Caco-2 (cell line): Measurements from ENCODE around the gene GNG7. TPM values are rescaled to one million over a fixed set of nuclear protein-coding genes. Genes with fewer than 3 reads are reported as not detected.
"Not testable (repeated sequence)": the region's sequence is repeated elsewhere in the genome, so short reads cannot be mapped to it uniquely, and the experiment has no call there.

ENCODE experiments used
- BruUV-seq: library from RNA; stranded (reverse); fragments of 400-500 nt; replicated peaks from 2 replicates; lab custom pipeline; 2021; lab: Mats Ljungman, UMichigan
- CTCF ChIA-PET: fragments of 300-600 bp; sonication (Branson Sonifier 250); formaldehyde crosslinking; loops from one replicate; lab custom pipeline; 2022; ENCODE audit warnings: antibody characterized with exemption; lab: Charles Lee
- POLR2A ChIA-PET: fragments of 300-600 bp; sonication (Branson Sonifier 250); formaldehyde crosslinking; loops from one replicate; lab custom pipeline; 2022; ENCODE audit warnings: antibody characterized with exemption; lab: Charles Lee
- DNase-seq, 2 experiments: peaks; one replicate each; pipeline versions ENCODE4 v3.0.0 to v3.0.0-alpha.2; 2020 to 2022
- H3K27me3 ChIP-seq: replicated peaks from 2 replicates; pipeline ENCODE4 v1.6.0; 2011; ENCODE audit warnings: low read length; ENCODE audit not compliant: control insufficient read depth, insufficient read depth
- H3K36me3 ChIP-seq: 2 replicates; pipeline ENCODE4 v1.5.1; 2011; ENCODE audit warnings: low read length; ENCODE audit not compliant: control insufficient read depth, insufficient read depth
- H3K4me1 ChIP-seq: fragments of 250-450 bp; sonication (Bioruptor Pico); 2 replicates; pipeline ENCODE4 v1.5.1; 2020; ENCODE audit warnings: mild to moderate bottlenecking
- H3K4me3 ChIP-seq: 2 replicates; pipeline ENCODE4 v1.5.1; 2011; ENCODE audit warnings: low read depth, mild to moderate bottlenecking, control low read depth, low read length
- H3K9me3 ChIP-seq: fragments of 250-450 bp; sonication (Bioruptor Pico); 2 replicates; pipeline ENCODE4 v1.5.1; 2020; ENCODE audit warnings: mild to moderate bottlenecking, moderate library complexity
- H3K27ac Mint-ChIP-seq: one replicate; pipeline ENCODE4 v1.8.0; 2022; ENCODE audit warnings: mixed read lengths; ENCODE audit not compliant: unreplicated experiment
- H3K27me3 Mint-ChIP-seq: one replicate; pipeline ENCODE4 v1.8.0; 2022; ENCODE audit warnings: mixed read lengths; ENCODE audit not compliant: insufficient read depth, unreplicated experiment
- H3K36me3 Mint-ChIP-seq: one replicate; pipeline ENCODE4 v1.8.0; 2022; ENCODE audit warnings: mild to moderate bottlenecking, mixed read lengths; ENCODE audit not compliant: insufficient read depth, unreplicated experiment
- H3K4me1 Mint-ChIP-seq: one replicate; pipeline ENCODE4 v1.8.0; 2022; ENCODE audit warnings: low read depth, mixed read lengths; ENCODE audit not compliant: unreplicated experiment
- H3K4me3 Mint-ChIP-seq: one replicate; pipeline ENCODE4 v1.8.0; 2022; ENCODE audit warnings: mild to moderate bottlenecking, moderate library complexity, mixed read lengths; ENCODE audit not compliant: unreplicated experiment
- H3K9me3 Mint-ChIP-seq: one replicate; pipeline ENCODE4 v1.8.0; 2022; ENCODE audit warnings: mixed read lengths; ENCODE audit not compliant: unreplicated experiment
- CTCF ChIP-seq, 2 experiments: fragments of 200-600 bp in 1 of 2; IDR thresholded peaks; 1 replicate in 1 of 2; 2 replicates in 1 of 2; pipeline versions ENCODE4 v1.5.1 to v1.8.0; 2011 to 2022; ENCODE audit warnings: antibody characterized with exemption in 1 of 2, control low read depth in 1 of 2, inconsistent platforms in 1 of 2, low read depth in 1 of 2, low read length in 1 of 2, mild to moderate bottlenecking in 1 of 2, moderate library complexity in 1 of 2; ENCODE audit not compliant: insufficient read depth in 1 of 2, severe bottlenecking in 1 of 2, unreplicated experiment in 1 of 2
- intact Hi-C: fragments of 100-400 bp; cut with micrococcal nuclease; formaldehyde crosslinking; loops from one replicate; pipeline ENCODE4 v1.10.0; 2022; ENCODE audit not compliant: unreplicated experiment
- total RNA-seq: library from RNA; stranded (reverse); gene quantifications from 2 replicates; pipeline ENCODE4 v1.2.3, GENCODE V29; 2022

GNG7 gene
- total RNA-seq, 1 experiment from 2014 or later, result 0.43 TPM

DNA sequence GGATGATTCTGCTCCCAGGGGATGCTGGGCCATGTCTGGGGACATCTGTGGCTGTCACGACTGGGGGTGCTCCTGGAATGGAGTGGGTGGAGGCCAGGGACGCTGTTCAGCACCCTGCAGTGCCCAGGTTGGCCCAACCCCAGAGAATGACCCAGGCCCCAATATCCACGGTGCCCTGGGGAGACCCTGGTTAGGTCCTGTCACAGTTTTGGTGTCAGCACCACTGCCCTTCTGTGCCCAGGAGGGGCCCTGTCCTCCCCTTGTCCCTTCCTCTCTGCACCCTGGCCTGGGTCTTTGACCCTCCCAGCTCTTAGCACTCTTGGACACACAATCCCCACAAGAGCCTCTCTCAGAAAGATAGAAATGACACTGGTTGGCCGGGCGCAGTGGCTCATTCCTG lies 141.3 kb downstream of the GNG7 start:
- Mint-ChIP-seq H3K27me3 (no peaks in the 10 kb centered on the region), H3K4me1 (peaks cover 9% of the 10 kb centered on the region), H3K27ac (no peak overlapping the region), H3K9me3 (no peaks in the 10 kb centered on the region), H3K4me3 (no peak overlapping the region), H3K36me3 (no peaks in the 10 kb centered on the region)
- ChIA-PET CTCF (no interaction called here), POLR2A (interaction anchor here (0.6 kb wide), 1 partner anchor 18 kb away, joined by 3 read pairs; no protein-coding TSS in a partner anchor)
- TF ChIP-seq CTCF (IDR thresholded peaks at IDR 0.05; ENCODE audit: insufficient read depth in 1 of 2, low read depth in 1 of 2, low read length in 1 of 2, severe bottlenecking in 1 of 2, unreplicated experiment in 1 of 2), result no peak
- Histone ChIP-seq H3K4me1 (peaks cover 8% of the 10 kb centered on the region), H3K9me3 (no peaks in the 10 kb centered on the region), H3K36me3 (no peaks in the 10 kb centered on the region), H3K4me3 (no peak overlapping the region), H3K27me3 (no peaks in the 10 kb centered on the region)
- intact Hi-C loops, result no loop called here
- no peak for DNase-seq
- BruUV-seq, result no TSS peak

DNA sequence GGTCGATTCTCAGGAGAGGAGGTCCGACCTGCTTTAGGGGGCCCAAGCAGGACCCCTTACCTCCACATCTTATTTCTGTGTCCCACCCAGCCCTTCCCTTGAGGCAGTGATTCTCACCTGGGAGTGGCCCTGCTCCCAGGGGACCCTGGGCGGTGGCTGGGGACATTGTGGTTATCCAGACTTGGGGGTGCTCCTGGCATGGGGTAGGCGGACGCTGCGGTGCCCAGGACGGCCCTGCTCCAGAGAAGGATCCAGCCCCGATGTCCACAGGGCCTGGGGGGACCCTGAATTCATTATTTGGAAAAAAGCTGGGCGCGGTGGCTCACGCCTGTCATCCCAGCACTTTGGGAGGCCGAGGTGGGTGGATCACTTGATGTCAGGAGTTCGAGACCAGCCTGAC lies 142.1 kb downstream of the GNG7 start:
- H3K9me3 ChIP-seq, result no peaks in the 10 kb centered on the region
- no peak overlapping the region for H3K4me3 ChIP-seq
- ChIA-PET CTCF (no interaction called here), POLR2A (no interaction called here)
- no peak for DNase-seq
- Mint-ChIP-seq H3K9me3 (no peaks in the 10 kb centered on the region), H3K27ac (no peak overlapping the region), H3K27me3 (no peaks in the 10 kb centered on the region), H3K36me3 (no peaks in the 10 kb centered on the region), H3K4me1 (peaks cover 9% of the 10 kb centered on the region), H3K4me3 (no peak overlapping the region)
- H3K4me1 ChIP-seq, result peaks cover 11% of the 10 kb centered on the region
- H3K27me3 ChIP-seq, result no peaks in the 10 kb centered on the region
- no peak for TF ChIP-seq CTCF (IDR thresholded peaks at IDR 0.05; ENCODE audit: insufficient read depth in 1 of 2, low read depth in 1 of 2, low read length in 1 of 2, severe bottlenecking in 1 of 2, unreplicated experiment in 1 of 2)
- no peaks in the 10 kb centered on the region for H3K36me3 ChIP-seq
- BruUV-seq, result no TSS peak
- intact Hi-C loops, result no loop called here

DNA sequence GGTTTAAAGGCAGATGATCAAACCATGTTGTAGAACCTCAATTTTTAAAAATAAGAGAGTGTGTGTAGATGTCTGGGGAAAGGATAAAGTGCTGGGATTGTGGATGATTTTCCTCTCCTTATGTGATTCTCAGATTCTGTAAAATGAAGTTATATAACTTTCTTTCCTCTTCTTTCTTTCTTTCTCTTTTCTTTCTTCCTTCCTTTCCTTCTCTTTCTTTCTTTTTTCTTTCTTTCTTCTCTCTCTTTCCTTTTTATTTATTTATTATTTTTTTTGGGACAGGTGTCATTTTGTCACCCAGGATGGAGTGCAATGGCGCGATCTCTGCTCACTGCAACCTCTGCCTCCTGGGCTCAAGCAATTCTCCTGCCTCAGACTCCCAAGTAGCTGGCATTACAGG lies 144.0 kb downstream of the GNG7 start:
- no peaks in the 10 kb centered on the region for H3K36me3 Mint-ChIP-seq
- CTCF ChIA-PET, result no interaction called here

GRCh38 chr19:2558131-2558530 lies 144.4 kb downstream of the GNG7 start:
- BruUV-seq, H3K9me3 ChIP-seq, H3K9me3 Mint-ChIP-seq, H3K4me1 Mint-ChIP-seq, H3K36me3 ChIP-seq, H3K27me3 Mint-ChIP-seq, intact Hi-C loops, H3K27me3 ChIP-seq, H3K27ac Mint-ChIP-seq, H3K4me3 ChIP-seq, H3K4me3 Mint-ChIP-seq, DNase-seq, POLR2A ChIA-PET, H3K36me3 Mint-ChIP-seq: not testable (repeated sequence)
- CTCF ChIA-PET, result interaction anchor here (0.9 to 1.2 kb wide), 2 partner anchors 21 to 53 kb away, joined by 3 read pairs; no protein-coding TSS in a partner anchor
- H3K4me1 ChIP-seq, result peaks cover 19% of the 10 kb centered on the region

More for the DNA sequence above, 144.0 kb downstream of the GNG7 start:
- Mint-ChIP-seq H3K9me3 (no peaks in the 10 kb centered on the region), H3K27me3 (no peaks in the 10 kb centered on the region), H3K27ac (no peak overlapping the region), H3K4me1 (peaks cover 9% of the 10 kb centered on the region), H3K4me3 (no peak overlapping the region)
- BruUV-seq, result no TSS peak
- Histone ChIP-seq H3K27me3 (no peaks in the 10 kb centered on the region), H3K9me3 (no peaks in the 10 kb centered on the region), H3K36me3 (no peaks in the 10 kb centered on the region), H3K4me1 (peaks cover 19% of the 10 kb centered on the region), H3K4me3 (no peak overlapping the region)
- intact Hi-C loops, result no loop called here
- TF ChIP-seq CTCF (IDR thresholded peaks at IDR 0.05; ENCODE audit: insufficient read depth in 1 of 2, low read depth in 1 of 2, low read length in 1 of 2, severe bottlenecking in 1 of 2, unreplicated experiment in 1 of 2), result no peak
- POLR2A ChIA-PET, result no interaction called here
- no peak for DNase-seq
